ENCODE data around the gene COX18.

Gene COX18

GRCh38 chr4:73018595-73018994 lies 50.9 kb downstream of the COX18 start:
- H3K4me3 ChIP-seq (ENCODE audit: insufficient read depth, low read depth, low read length, poor library complexity, severe bottlenecking): no peak overlapping the region
- no peaks in the 10 kb centered on the region for H3K9me3 ChIP-seq (ENCODE audit: control insufficient read depth, low read length)
- DNase-seq: no peak
- H3K36me3 ChIP-seq (ENCODE audit: control insufficient read depth, insufficient read depth, low read length): no peaks in the 10 kb centered on the region
- H3K27me3 ChIP-seq (replicated peaks; ENCODE audit: control insufficient read depth, insufficient read depth, low read length, poor library complexity, severe bottlenecking): no peaks in the 10 kb centered on the region
- no peaks in the 10 kb centered on the region for H3K4me1 ChIP-seq (ENCODE audit: control insufficient read depth, insufficient read depth, low read length, poor library complexity, severe bottlenecking)
- H3K27ac ChIP-seq (ENCODE audit: insufficient read depth, low read length, poor library complexity, severe bottlenecking): no peak overlapping the region

- H3K27ac ChIP-seq (ENCODE audit: insufficient read depth, low read length, poor library complexity, severe bottlenecking): no peak overlapping the region
- no peak overlapping the region for H3K4me3 ChIP-seq (ENCODE audit: insufficient read depth, low read depth, low read length, poor library complexity, severe bottlenecking)
- H3K27me3 ChIP-seq (replicated peaks; ENCODE audit: control insufficient read depth, insufficient read depth, low read length, poor library complexity, severe bottlenecking): no peaks in the 10 kb centered on the region
- H3K4me1 ChIP-seq (ENCODE audit: control insufficient read depth, insufficient read depth, low read length, poor library complexity, severe bottlenecking): no peaks in the 10 kb centered on the region
- H3K9me3 ChIP-seq (ENCODE audit: control insufficient read depth, low read length): no peaks in the 10 kb centered on the region
- H3K36me3 ChIP-seq (ENCODE audit: control insufficient read depth, insufficient read depth, low read length): no peaks in the 10 kb centered on the region
- DNase-seq: no peak
Measured at GRCh38 chr4:73013310-73013709, 56.2 kb downstream of the COX18 start.

- Histone ChIP-seq H3K9me3 (ENCODE audit: control insufficient read depth, low read length) (no peaks in the 10 kb centered on the region), H3K27ac (ENCODE audit: insufficient read depth, low read length, poor library complexity, severe bottlenecking) (no peak overlapping the region), H3K4me1 (ENCODE audit: control insufficient read depth, insufficient read depth, low read length, poor library complexity, severe bottlenecking) (no peaks in the 10 kb centered on the region), H3K4me3 (ENCODE audit: insufficient read depth, low read depth, low read length, poor library complexity, severe bottlenecking) (no peak overlapping the region), H3K27me3 (replicated peaks; ENCODE audit: control insufficient read depth, insufficient read depth, low read length, poor library complexity, severe bottlenecking) (no peaks in the 10 kb centered on the region), H3K36me3 (ENCODE audit: control insufficient read depth, insufficient read depth, low read length) (no peaks in the 10 kb centered on the region)
- no peak for DNase-seq
Measured at GRCh38 chr4:73012673-73013072, 56.8 kb downstream of the COX18 start.

- Histone ChIP-seq H3K27ac (ENCODE audit: insufficient read depth, low read length, poor library complexity, severe bottlenecking) (no peak overlapping the region), H3K4me3 (ENCODE audit: insufficient read depth, low read depth, low read length, poor library complexity, severe bottlenecking) (no peak overlapping the region), H3K27me3 (replicated peaks; ENCODE audit: control insufficient read depth, insufficient read depth, low read length, poor library complexity, severe bottlenecking) (no peaks in the 10 kb centered on the region), H3K4me1 (ENCODE audit: control insufficient read depth, insufficient read depth, low read length, poor library complexity, severe bottlenecking) (no peaks in the 10 kb centered on the region), H3K36me3 (ENCODE audit: control insufficient read depth, insufficient read depth, low read length) (no peaks in the 10 kb centered on the region), H3K9me3 (ENCODE audit: control insufficient read depth, low read length) (no peaks in the 10 kb centered on the region)
- DNase-seq: no peak
Measured at GRCh38 chr4:73011629-73011985, 57.9 kb downstream of the COX18 start.

- Histone ChIP-seq H3K4me1 (ENCODE audit: control insufficient read depth, insufficient read depth, low read length, poor library complexity, severe bottlenecking) (no peaks in the 10 kb centered on the region), H3K27ac (ENCODE audit: insufficient read depth, low read length, poor library complexity, severe bottlenecking) (no peak overlapping the region), H3K9me3 (ENCODE audit: control insufficient read depth, low read length) (no peaks in the 10 kb centered on the region), H3K4me3 (ENCODE audit: insufficient read depth, low read depth, low read length, poor library complexity, severe bottlenecking) (no peak overlapping the region), H3K36me3 (ENCODE audit: control insufficient read depth, insufficient read depth, low read length) (no peaks in the 10 kb centered on the region), H3K27me3 (replicated peaks; ENCODE audit: control insufficient read depth, insufficient read depth, low read length, poor library complexity, severe bottlenecking) (no peaks in the 10 kb centered on the region)
- DNase-seq: no peak
Measured at GRCh38 chr4:73010789-73011628, 58.5 kb downstream of the COX18 start.

GRCh38 chr4:73007526-73008100 lies 61.9 kb downstream of the COX18 start:
- Histone ChIP-seq H3K4me1 (ENCODE audit: control insufficient read depth, insufficient read depth, low read length, poor library complexity, severe bottlenecking) (no peaks in the 10 kb centered on the region), H3K27me3 (replicated peaks; ENCODE audit: control insufficient read depth, insufficient read depth, low read length, poor library complexity, severe bottlenecking) (no peaks in the 10 kb centered on the region), H3K36me3 (ENCODE audit: control insufficient read depth, insufficient read depth, low read length) (no peaks in the 10 kb centered on the region), H3K9me3 (ENCODE audit: control insufficient read depth, low read length) (no peaks in the 10 kb centered on the region), H3K27ac (ENCODE audit: insufficient read depth, low read length, poor library complexity, severe bottlenecking) (no peak overlapping the region), H3K4me3 (ENCODE audit: insufficient read depth, low read depth, low read length, poor library complexity, severe bottlenecking) (no peak overlapping the region)
- DNase-seq: no peak

GRCh38 chr4:73006286-73006990 lies 63.1 kb downstream of the COX18 start:
- H3K9me3 ChIP-seq (ENCODE audit: control insufficient read depth, low read length): no peaks in the 10 kb centered on the region
- no peaks in the 10 kb centered on the region for H3K27me3 ChIP-seq (replicated peaks; ENCODE audit: control insufficient read depth, insufficient read depth, low read length, poor library complexity, severe bottlenecking)
- DNase-seq: no peak
- H3K36me3 ChIP-seq (ENCODE audit: control insufficient read depth, insufficient read depth, low read length): no peaks in the 10 kb centered on the region
- H3K4me3 ChIP-seq (ENCODE audit: insufficient read depth, low read depth, low read length, poor library complexity, severe bottlenecking): no peak overlapping the region
- H3K27ac ChIP-seq (ENCODE audit: insufficient read depth, low read length, poor library complexity, severe bottlenecking): no peak overlapping the region
- H3K4me1 ChIP-seq (ENCODE audit: control insufficient read depth, insufficient read depth, low read length, poor library complexity, severe bottlenecking): no peaks in the 10 kb centered on the region

- Histone ChIP-seq H3K4me3 (ENCODE audit: insufficient read depth, low read depth, low read length, poor library complexity, severe bottlenecking) (no peak overlapping the region), H3K4me1 (ENCODE audit: control insufficient read depth, insufficient read depth, low read length, poor library complexity, severe bottlenecking) (no peaks in the 10 kb centered on the region), H3K36me3 (ENCODE audit: control insufficient read depth, insufficient read depth, low read length) (no peaks in the 10 kb centered on the region), H3K9me3 (ENCODE audit: control insufficient read depth, low read length) (no peaks in the 10 kb centered on the region), H3K27me3 (replicated peaks; ENCODE audit: control insufficient read depth, insufficient read depth, low read length, poor library complexity, severe bottlenecking) (no peaks in the 10 kb centered on the region), H3K27ac (ENCODE audit: insufficient read depth, low read length, poor library complexity, severe bottlenecking) (no peak overlapping the region)
- DNase-seq: no peak
Measured at GRCh38 chr4:73005514-73005913, 64.0 kb downstream of the COX18 start.

Measured in effector memory CD4-positive, alpha-beta T cell (primary cell).